ENCODE measurements around the gene METTL25B.

DNA sequence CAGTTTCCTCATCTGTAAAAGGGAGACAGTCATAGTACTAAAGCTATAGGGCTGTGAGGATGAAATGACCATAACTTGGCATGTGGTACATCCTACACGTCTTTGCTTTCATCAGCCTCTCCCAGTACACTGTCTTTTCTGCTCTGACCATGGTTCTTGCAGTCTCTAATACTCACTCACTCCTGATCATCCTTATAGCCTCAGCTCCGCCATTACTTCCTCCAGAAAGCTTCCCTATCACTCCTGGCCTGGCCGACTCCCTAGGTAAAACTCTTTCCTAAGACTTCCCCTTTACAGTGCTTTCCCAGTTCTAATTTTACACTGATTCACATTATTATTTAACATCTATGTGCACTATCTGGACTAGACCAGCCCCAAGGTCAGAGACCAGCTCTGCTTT is 17.6 kb downstream of the METTL25B start:
- no peak for TF ChIP-seq EP300 (IDR thresholded peaks at IDR 0.05)
- TF ChIP-seq, protein P1, sequence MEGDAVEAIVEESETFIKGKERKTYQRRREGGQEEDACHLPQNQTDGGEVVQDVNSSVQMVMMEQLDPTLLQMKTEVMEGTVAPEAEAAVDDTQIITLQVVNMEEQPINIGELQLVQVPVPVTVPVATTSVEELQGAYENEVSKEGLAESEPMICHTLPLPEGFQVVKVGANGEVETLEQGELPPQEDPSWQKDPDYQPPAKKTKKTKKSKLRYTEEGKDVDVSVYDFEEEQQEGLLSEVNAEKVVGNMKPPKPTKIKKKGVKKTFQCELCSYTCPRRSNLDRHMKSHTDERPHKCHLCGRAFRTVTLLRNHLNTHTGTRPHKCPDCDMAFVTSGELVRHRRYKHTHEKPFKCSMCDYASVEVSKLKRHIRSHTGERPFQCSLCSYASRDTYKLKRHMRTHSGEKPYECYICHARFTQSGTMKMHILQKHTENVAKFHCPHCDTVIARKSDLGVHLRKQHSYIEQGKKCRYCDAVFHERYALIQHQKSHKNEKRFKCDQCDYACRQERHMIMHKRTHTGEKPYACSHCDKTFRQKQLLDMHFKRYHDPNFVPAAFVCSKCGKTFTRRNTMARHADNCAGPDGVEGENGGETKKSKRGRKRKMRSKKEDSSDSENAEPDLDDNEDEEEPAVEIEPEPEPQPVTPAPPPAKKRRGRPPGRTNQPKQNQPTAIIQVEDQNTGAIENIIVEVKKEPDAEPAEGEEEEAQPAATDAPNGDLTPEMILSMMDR (IDR thresholded peaks at IDR 0.05) = no peak
- no peak for TF ChIP-seq POLR2A (IDR thresholded peaks at IDR 0.05)

Data from stomach (tissue), 4 donors.